HCT116 (cell line): ENCODE measurements around the gene ZC3H12D. TPM values are rescaled to one million over a fixed set of nuclear protein-coding genes. Genes with fewer than 3 reads are reported as not detected.

Source experiments
- ATAC-seq: fragments of 200-7000 bp; cut with Tn5 transposase; 2 replicates; pipeline ENCODE4 v1.9.1; 2020; ENCODE audit warnings: mild to moderate bottlenecking, moderate library complexity
- BruUV-seq: library from RNA; stranded (reverse); fragments of 400-500 nt; replicated peaks from 2 replicates; lab custom pipeline; 2021; lab: Mats Ljungman, UMichigan
- CTCF ChIA-PET: fragments of 300-600 bp; sonication (Branson Sonifier 250); formaldehyde crosslinking; loops from one replicate; lab custom pipeline; 2021; ENCODE audit warnings: antibody characterized with exemption; lab: Charles Lee
- POLR2A ChIA-PET: fragments of 300-600, 350-600 bp; sonication (Branson Sonifier 250); formaldehyde crosslinking; loops from one replicate; lab custom pipeline; 2021; ENCODE audit warnings: antibody characterized with exemption; lab: Charles Lee
- RAD21 ChIA-PET, 2 experiments: fragments of 300-600 bp; sonication (Branson Sonifier 250); formaldehyde crosslinking; loops; one replicate each; lab custom pipeline; 2023; ENCODE audit warnings: low total read pairs in 2 of 2; ENCODE audit not compliant: uncharacterized antibody in 2 of 2, unreplicated experiment in 2 of 2, low non-redundant PET in 1 of 2; lab: Charles Lee
- DNase-seq: peaks from one replicate; pipeline ENCODE4 v3.0.0-alpha.2; 2010; ENCODE audit warnings: low read depth, low spot score
- H2AFZ ChIP-seq: fragments of 200-600 bp; shearing (Covaris generic), sonication (generic); 2 replicates; pipeline ENCODE4 v1.6.1; 2017; ENCODE audit warnings: low read depth, mixed run types, mixed read lengths, antibody characterized with exemption, low read length; ENCODE audit not compliant: poor library complexity, severe bottlenecking
- H3K27ac ChIP-seq: 2 replicates; pipeline ENCODE4 v1.5.1; 2012; ENCODE audit warnings: low read depth, low read length
- H3K27me3 ChIP-seq: fragments of 200-600 bp; sonication (generic); 2 replicates; pipeline ENCODE4 v1.6.1; 2016; ENCODE audit warnings: mixed run types, low read length, mixed read lengths; ENCODE audit not compliant: insufficient read depth
- H3K36me3 ChIP-seq, 2 experiments: fragments of 200-500 bp in 1 of 2; fragments of 200-600 bp in 1 of 2; sonication (Bioruptor generic) in 1 of 2; sonication (generic) in 1 of 2; 2 replicates each; pipeline versions ENCODE4 v1.5.1 to v1.6.1; 2014 to 2016; ENCODE audit warnings: low read length in 2 of 2, inconsistent platforms in 1 of 2, mixed read lengths in 1 of 2, mixed run types in 1 of 2; ENCODE audit not compliant: insufficient read depth in 2 of 2, control insufficient read depth in 1 of 2
- H3K4me1 ChIP-seq, 2 experiments: fragments of 200-600 bp in 1 of 2; sonication (generic) in 1 of 2; 2 replicates each; pipeline versions ENCODE4 v1.5.1 to v1.6.1; 2012 to 2017; ENCODE audit warnings: low read length in 2 of 2, inconsistent platforms in 1 of 2, mild to moderate bottlenecking in 1 of 2, mixed read lengths in 1 of 2, mixed run types in 1 of 2, moderate library complexity in 1 of 2; ENCODE audit not compliant: insufficient read depth in 2 of 2, control insufficient read depth in 1 of 2
- H3K4me2 ChIP-seq: fragments of 200-600 bp; sonication (generic); 2 replicates; pipeline ENCODE4 v1.6.1; 2017; ENCODE audit warnings: mixed run types, low read length, mixed read lengths
- H3K4me3 ChIP-seq, 2 experiments: fragments of 200-600 bp in 1 of 2; sonication (generic) in 1 of 2; replicated peaks in 1 of 2; 2 replicates each; pipeline ENCODE4 v1.5.1; 2011 to 2016; ENCODE audit warnings: low read length in 2 of 2, control low read depth in 1 of 2, low read depth in 1 of 2, mild to moderate bottlenecking in 1 of 2, mixed read lengths in 1 of 2, mixed run types in 1 of 2
- H3K79me2 ChIP-seq: fragments of 200-600 bp; sonication (generic); 2 replicates; pipeline ENCODE4 v1.6.1; 2017; ENCODE audit warnings: mild to moderate bottlenecking, mixed run types, low read length, moderate library complexity, mixed read lengths; ENCODE audit not compliant: insufficient read depth
- H3K9ac ChIP-seq: fragments of 200-600 bp; sonication (generic); 2 replicates; pipeline ENCODE4 v1.6.1; 2016; ENCODE audit warnings: low read length, mixed read lengths
- H3K9me2 ChIP-seq: fragments of 200-600 bp; sonication (generic), shearing (Covaris generic); 2 replicates; pipeline ENCODE4 v1.6.1; 2017; ENCODE audit warnings: mixed run types, mild to moderate bottlenecking, moderate library complexity; ENCODE audit not compliant: insufficient read depth
- H3K9me3 ChIP-seq, 2 experiments: fragments of 200-500 bp in 1 of 2; fragments of 200-600 bp in 1 of 2; sonication (Bioruptor generic) in 1 of 2; sonication (generic) in 1 of 2; 2 replicates each; pipeline ENCODE4 v1.6.1; 2014 to 2017; ENCODE audit warnings: low read length in 2 of 2, mixed read lengths in 2 of 2, inconsistent platforms in 1 of 2, low read depth in 1 of 2, mild to moderate bottlenecking in 1 of 2, mixed run types in 1 of 2, moderate library complexity in 1 of 2; ENCODE audit not compliant: control insufficient read depth in 1 of 2, insufficient read depth in 1 of 2
- H4K20me1 ChIP-seq: fragments of 200-600 bp; sonication (generic), shearing (Covaris generic); 2 replicates; pipeline ENCODE4 v1.6.1; 2017; ENCODE audit warnings: mixed run types, mild to moderate bottlenecking, moderate library complexity; ENCODE audit not compliant: insufficient read depth
- CBX3 ChIP-seq: IDR thresholded peaks from 2 replicates; pipeline ENCODE4 v1.6.1; 2012; ENCODE audit warnings: low read depth
- EGR1 ChIP-seq: IDR thresholded peaks from 2 replicates; pipeline ENCODE4 v1.6.1; 2012; ENCODE audit warnings: low read depth
- EZH2 ChIP-seq: fragments of 200-600 bp; sonication (generic); IDR thresholded peaks from 2 replicates; pipeline ENCODE4 v1.6.1; 2017; ENCODE audit warnings: antibody characterized with exemption, mixed run types
- JUND ChIP-seq: IDR thresholded peaks from 2 replicates; pipeline ENCODE4 v1.6.1; 2012
- POLR2A ChIP-seq: IDR thresholded peaks from 2 replicates; pipeline ENCODE4 v1.7.0; 2011; ENCODE audit warnings: borderline replicate concordance; ENCODE audit not compliant: insufficient read depth, insufficient read length; ENCODE audit errors: extremely low read depth
- RAD21 ChIP-seq: IDR thresholded peaks from 2 replicates; pipeline ENCODE4 v1.6.1; 2012; ENCODE audit warnings: low read depth, mild to moderate bottlenecking
- SIN3A ChIP-seq: IDR thresholded peaks from 2 replicates; pipeline ENCODE4 v1.6.1; 2012; ENCODE audit warnings: low read depth
- SRF ChIP-seq: IDR thresholded peaks from 2 replicates; pipeline ENCODE4 v1.6.1; 2012; ENCODE audit warnings: low read depth
- TCF7L2 ChIP-seq: IDR thresholded peaks from 2 replicates; pipeline ENCODE4 v1.7.0; 2011; ENCODE audit warnings: borderline replicate concordance, inconsistent platforms; ENCODE audit not compliant: insufficient read depth, insufficient read length; ENCODE audit errors: extremely low read depth
- intact Hi-C: fragments of 100-400 bp; cut with micrococcal nuclease; formaldehyde crosslinking; loops from 2 replicates; pipeline ENCODE4 v1.10.0; 2022
- total RNA-seq: library from RNA; stranded (reverse); gene quantifications from one replicate; pipeline ENCODE4 v1.2.1, GENCODE V29; 2021; ENCODE audit not compliant: unreplicated experiment
- TF ChIP-seq, protein P1 (sequence below): IDR thresholded peaks from 2 replicates; pipeline ENCODE4 v1.6.1; 2012; ENCODE audit warnings: low read depth

ZC3H12D gene
- total RNA-seq, 1 experiment from 2014 or later: 0.30 TPM

DNA sequence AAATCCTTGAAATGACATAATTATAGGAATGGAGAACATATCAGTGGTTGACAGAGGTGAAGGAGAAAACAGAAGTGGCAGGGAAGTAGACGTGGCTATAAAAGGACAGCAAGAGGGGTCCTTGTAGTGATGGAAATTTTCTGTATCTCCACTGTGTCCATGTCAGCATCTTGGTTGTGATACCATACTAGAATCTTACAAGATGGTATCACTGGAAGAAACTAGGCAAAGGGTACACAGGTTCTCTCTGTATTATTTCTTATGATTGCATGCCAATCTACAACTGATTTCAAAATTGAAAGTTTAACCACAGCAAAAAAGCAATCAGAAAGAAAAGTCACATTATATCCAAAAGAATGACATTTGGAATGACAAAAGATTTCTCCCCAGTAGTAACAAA lies 16.4 kb upstream of the ZC3H12D start:
- POLR2A ChIA-PET: no interaction called here
- intact Hi-C loops: no loop called here
- no peak for TF ChIP-seq EGR1
- TF ChIP-seq POLR2A: no peak
- no peak for TF ChIP-seq JUND
- no peak for TF ChIP-seq EZH2
- no peak for TF ChIP-seq RAD21
- no peak for TF ChIP-seq CBX3
- TF ChIP-seq, protein P1, sequence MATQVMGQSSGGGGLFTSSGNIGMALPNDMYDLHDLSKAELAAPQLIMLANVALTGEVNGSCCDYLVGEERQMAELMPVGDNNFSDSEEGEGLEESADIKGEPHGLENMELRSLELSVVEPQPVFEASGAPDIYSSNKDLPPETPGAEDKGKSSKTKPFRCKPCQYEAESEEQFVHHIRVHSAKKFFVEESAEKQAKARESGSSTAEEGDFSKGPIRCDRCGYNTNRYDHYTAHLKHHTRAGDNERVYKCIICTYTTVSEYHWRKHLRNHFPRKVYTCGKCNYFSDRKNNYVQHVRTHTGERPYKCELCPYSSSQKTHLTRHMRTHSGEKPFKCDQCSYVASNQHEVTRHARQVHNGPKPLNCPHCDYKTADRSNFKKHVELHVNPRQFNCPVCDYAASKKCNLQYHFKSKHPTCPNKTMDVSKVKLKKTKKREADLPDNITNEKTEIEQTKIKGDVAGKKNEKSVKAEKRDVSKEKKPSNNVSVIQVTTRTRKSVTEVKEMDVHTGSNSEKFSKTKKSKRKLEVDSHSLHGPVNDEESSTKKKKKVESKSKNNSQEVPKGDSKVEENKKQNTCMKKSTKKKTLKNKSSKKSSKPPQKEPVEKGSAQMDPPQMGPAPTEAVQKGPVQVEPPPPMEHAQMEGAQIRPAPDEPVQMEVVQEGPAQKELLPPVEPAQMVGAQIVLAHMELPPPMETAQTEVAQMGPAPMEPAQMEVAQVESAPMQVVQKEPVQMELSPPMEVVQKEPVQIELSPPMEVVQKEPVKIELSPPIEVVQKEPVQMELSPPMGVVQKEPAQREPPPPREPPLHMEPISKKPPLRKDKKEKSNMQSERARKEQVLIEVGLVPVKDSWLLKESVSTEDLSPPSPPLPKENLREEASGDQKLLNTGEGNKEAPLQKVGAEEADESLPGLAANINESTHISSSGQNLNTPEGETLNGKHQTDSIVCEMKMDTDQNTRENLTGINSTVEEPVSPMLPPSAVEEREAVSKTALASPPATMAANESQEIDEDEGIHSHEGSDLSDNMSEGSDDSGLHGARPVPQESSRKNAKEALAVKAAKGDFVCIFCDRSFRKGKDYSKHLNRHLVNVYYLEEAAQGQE: no peak
- TF ChIP-seq TCF7L2: no peak
- no peak for TF ChIP-seq SRF
- TF ChIP-seq SIN3A: no peak
- TF ChIP-seq, all 23 proteins: peak for 0
- no peak for ATAC-seq
- CTCF ChIA-PET: no interaction called here
- H2AFZ ChIP-seq: no peak overlapping the region
- H3K27ac ChIP-seq: no peak overlapping the region
- no peak overlapping the region for H3K4me2 ChIP-seq
- H3K4me1 ChIP-seq: peaks cover 0 to 4% of the 10 kb centered on the region in 2 experiments; a peak in 1 of 4 replicates
- H3K9me3 ChIP-seq: no peaks in the 10 kb centered on the region
- H3K9ac ChIP-seq: no peak overlapping the region
- H4K20me1 ChIP-seq: no peaks in the 10 kb centered on the region
- H3K4me3 ChIP-seq: no peak overlapping the region
- no peaks in the 10 kb centered on the region for H3K27me3 ChIP-seq
- H3K36me3 ChIP-seq: peaks cover 0 to 4% of the 10 kb centered on the region in 2 experiments; a peak in 2 of 4 replicates
- no peaks in the 10 kb centered on the region for H3K9me2 ChIP-seq
- H3K79me2 ChIP-seq: no peaks in the 10 kb centered on the region
- RAD21 ChIA-PET: no interaction called here
- BruUV-seq: no TSS peak
- no peak for DNase-seq
